T-helper 2 cell treated with Interferon-gamma antibody and Interleukin-4, amounts not matched to agents 5 μg/mL and 100 μg/mL, for 36 hours (primary cell): ENCODE results near the gene CHST3.
"Not testable (repeated sequence)": the region's sequence is repeated elsewhere in the genome, so short reads cannot be mapped to it uniquely, and the experiment has no call there.

Experiments
- DNase-seq: peaks from one replicate; pipeline ENCODE4 v3.0.0; 2021; ENCODE audit warnings: low spot score
- H3K27ac Mint-ChIP-seq: one replicate; pipeline ENCODE4 v1.8.0; 2021; ENCODE audit warnings: mild to moderate bottlenecking, mixed read lengths
- H3K27me3 Mint-ChIP-seq: one replicate; pipeline ENCODE4 v1.8.0; 2021; ENCODE audit warnings: low read depth, mixed read lengths
- H3K36me3 Mint-ChIP-seq: one replicate; pipeline ENCODE4 v1.8.0; 2021; ENCODE audit warnings: low read depth, mixed read lengths
- H3K4me1 Mint-ChIP-seq: one replicate; pipeline ENCODE4 v1.8.0; 2021; ENCODE audit warnings: low read depth, mixed read lengths
- H3K4me3 Mint-ChIP-seq: one replicate; pipeline ENCODE4 v1.8.0; 2022; ENCODE audit warnings: mild to moderate bottlenecking, moderate library complexity, mixed read lengths
- H3K9me3 Mint-ChIP-seq: one replicate; pipeline ENCODE4 v1.8.0; 2021; ENCODE audit warnings: mixed read lengths

The CHST3 gene

GRCh38 chr10:71964098-71964742 lies at the start of gene CHST3:
Gene CHST3, plus strand, starts transcription at chr10:71964395. Its CDS starts 41,448 bp downstream, at chr10:72005843.
- no peak for DNase-seq

GRCh38 chr10:71916827-71917226 lies 47.4 kb upstream of the CHST3 start:
- DNase-seq, result no peak
- Mint-ChIP-seq H3K36me3 (no peaks in the 10 kb centered on the region), H3K4me3 (no peak overlapping the region), H3K27me3 (peaks cover 7% of the 10 kb centered on the region), H3K9me3 (peaks cover 7% of the 10 kb centered on the region), H3K27ac (no peak overlapping the region), H3K4me1 (no peaks in the 10 kb centered on the region)

More at GRCh38 chr10:71964098-71964742, at the start of gene CHST3:
- peaks cover 4% of the 10 kb centered on the region for H3K4me1 Mint-ChIP-seq
- H3K27me3 Mint-ChIP-seq, result peaks cover 54% of the 10 kb centered on the region
- H3K9me3 Mint-ChIP-seq, result no peaks in the 10 kb centered on the region
- H3K27ac Mint-ChIP-seq, result no peak within 1 kb of the TSS
- H3K4me3 Mint-ChIP-seq, result peak within 1 kb of the TSS; percentile 68
- H3K36me3 Mint-ChIP-seq, result no peaks in the 10 kb centered on the region

GRCh38 chr10:71918992-71919391 lies 45.2 kb upstream of the CHST3 start:
- no peak overlapping the region for H3K27ac Mint-ChIP-seq
- no peaks in the 10 kb centered on the region for H3K4me1 Mint-ChIP-seq
- peaks cover 7% of the 10 kb centered on the region for H3K27me3 Mint-ChIP-seq
- peaks cover 7% of the 10 kb centered on the region for H3K9me3 Mint-ChIP-seq
- no peak for DNase-seq
- H3K4me3 Mint-ChIP-seq, result no peak overlapping the region
- H3K36me3 Mint-ChIP-seq, result no peaks in the 10 kb centered on the region

- not testable (repeated sequence) for H3K4me3 Mint-ChIP-seq, H3K27me3 Mint-ChIP-seq, H3K27ac Mint-ChIP-seq, H3K36me3 Mint-ChIP-seq, DNase-seq, H3K4me1 Mint-ChIP-seq, H3K9me3 Mint-ChIP-seq
Observed at GRCh38 chr10:71919956-71920539, 44.1 kb upstream of the CHST3 start.

GRCh38 chr10:71920540-71921323 lies 43.5 kb upstream of the CHST3 start:
- peaks cover 7% of the 10 kb centered on the region for H3K9me3 Mint-ChIP-seq
- H3K27ac Mint-ChIP-seq, result no peak overlapping the region
- peaks cover 7% of the 10 kb centered on the region for H3K27me3 Mint-ChIP-seq
- no peak for DNase-seq
- no peaks in the 10 kb centered on the region for H3K4me1 Mint-ChIP-seq
- H3K4me3 Mint-ChIP-seq, result no peak overlapping the region
- H3K36me3 Mint-ChIP-seq, result no peaks in the 10 kb centered on the region

- no peak overlapping the region for H3K27ac Mint-ChIP-seq
- peaks cover 7% of the 10 kb centered on the region for H3K9me3 Mint-ChIP-seq
- no peak overlapping the region for H3K4me3 Mint-ChIP-seq
- H3K27me3 Mint-ChIP-seq, result peaks cover 7% of the 10 kb centered on the region
- no peaks in the 10 kb centered on the region for H3K4me1 Mint-ChIP-seq
- no peak for DNase-seq
- H3K36me3 Mint-ChIP-seq, result no peaks in the 10 kb centered on the region
Observed at GRCh38 chr10:71921324-71922027, 42.7 kb upstream of the CHST3 start.

- Mint-ChIP-seq H3K27ac (no peak overlapping the region), H3K4me3 (no peak overlapping the region), H3K36me3 (no peaks in the 10 kb centered on the region), H3K9me3 (no peaks in the 10 kb centered on the region), H3K4me1 (no peaks in the 10 kb centered on the region), H3K27me3 (peaks cover 5% of the 10 kb centered on the region)
- no peak for DNase-seq
Observed at GRCh38 chr10:71923138-71923692, 41.0 kb upstream of the CHST3 start.

- Mint-ChIP-seq H3K27me3 (peaks cover 3% of the 10 kb centered on the region), H3K4me1 (no peaks in the 10 kb centered on the region), H3K9me3 (no peaks in the 10 kb centered on the region), H3K27ac (no peak overlapping the region), H3K36me3 (no peaks in the 10 kb centered on the region), H3K4me3 (no peak overlapping the region)
- DNase-seq, result no peak
Observed at GRCh38 chr10:71924771-71925170, 39.4 kb upstream of the CHST3 start.

GRCh38 chr10:71927159-71927558 lies 37.0 kb upstream of the CHST3 start:
- Mint-ChIP-seq H3K9me3 (peaks cover 4% of the 10 kb centered on the region), H3K4me1 (peaks cover under 1% of the 10 kb centered on the region), H3K4me3 (no peak overlapping the region), H3K27ac (no peak overlapping the region), H3K27me3 (peaks cover 3% of the 10 kb centered on the region), H3K36me3 (peaks cover 1% of the 10 kb centered on the region)
- DNase-seq, result no peak

- H3K9me3 Mint-ChIP-seq, result peaks cover 10% of the 10 kb centered on the region
- H3K27ac Mint-ChIP-seq, result no peak overlapping the region
- DNase-seq, result no peak
- peaks cover 7% of the 10 kb centered on the region for H3K36me3 Mint-ChIP-seq
- H3K4me3 Mint-ChIP-seq, result no peak overlapping the region
- H3K27me3 Mint-ChIP-seq, result peaks cover 3% of the 10 kb centered on the region
- peaks cover 2% of the 10 kb centered on the region for H3K4me1 Mint-ChIP-seq
Observed at GRCh38 chr10:71927776-71928592, 36.2 kb upstream of the CHST3 start.

GRCh38 chr10:71931295-71931694 lies 32.9 kb upstream of the CHST3 start:
- Mint-ChIP-seq H3K36me3 (peaks cover 14% of the 10 kb centered on the region), H3K27ac (no peak overlapping the region), H3K9me3 (peaks cover 32% of the 10 kb centered on the region), H3K4me3 (no peak overlapping the region), H3K27me3 (peaks cover 3% of the 10 kb centered on the region), H3K4me1 (peaks cover 16% of the 10 kb centered on the region)
- no peak for DNase-seq

- Mint-ChIP-seq H3K9me3 (peaks cover 40% of the 10 kb centered on the region), H3K4me1 (peaks cover 16% of the 10 kb centered on the region), H3K27ac (peak overlapping the region; percentile 65), H3K27me3 (no peaks in the 10 kb centered on the region), H3K4me3 (peak overlapping the region; percentile 37), H3K36me3 (peaks cover 14% of the 10 kb centered on the region)
- peak; percentile 74 for DNase-seq
Observed at GRCh38 chr10:71933651-71934050, 30.5 kb upstream of the CHST3 start.

GRCh38 chr10:71938211-71938610 lies 26.0 kb upstream of the CHST3 start:
- no peaks in the 10 kb centered on the region for H3K27me3 Mint-ChIP-seq
- H3K27ac Mint-ChIP-seq, result no peak overlapping the region
- H3K4me3 Mint-ChIP-seq, result no peak overlapping the region
- H3K9me3 Mint-ChIP-seq, result peaks cover 50% of the 10 kb centered on the region
- no peak for DNase-seq
- peaks cover 16% of the 10 kb centered on the region for H3K4me1 Mint-ChIP-seq
- H3K36me3 Mint-ChIP-seq, result peaks cover 7% of the 10 kb centered on the region
